ENCODE data around the gene LGR6.
"Not testable (repeated sequence)": the region's sequence is repeated elsewhere in the genome, so short reads cannot be mapped to it uniquely, and the experiment has no call there.

Gene LGR6

GRCh38 chr1:202160377-202160940 is 33.1 kb upstream of the LGR6 start, which contains the start of gene PTPN7:
Gene PTPN7, minus strand, starts transcription at chr1:202160602. Its CDS starts 1,200 bp downstream, at chr1:202159402.
- peak; percentile 24 for DNase-seq (ENCODE audit: low spot score)

GRCh38 chr1:202161151-202162046 is 32.2 kb upstream of the LGR6 start:
- peak; percentile 26 for DNase-seq (ENCODE audit: low spot score)

DNA sequence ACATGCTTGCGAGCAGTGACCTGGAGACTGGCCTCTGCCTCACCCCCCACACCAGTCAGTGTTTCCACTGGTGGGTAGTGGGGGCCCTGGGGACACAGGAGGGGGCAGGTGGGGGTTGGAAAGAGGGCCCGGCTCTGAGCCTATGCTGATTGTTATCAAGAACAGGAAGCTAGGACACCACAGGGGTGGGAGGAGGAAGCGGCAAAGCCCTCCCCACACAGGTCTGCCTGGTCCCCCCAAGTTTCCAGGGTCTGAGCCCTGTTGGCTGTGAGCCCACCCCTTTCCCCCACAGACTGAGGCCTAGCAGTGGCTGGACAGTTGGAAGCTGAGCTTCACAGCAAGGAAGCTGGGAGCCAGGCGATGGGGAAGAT is 31.6 kb upstream of the LGR6 start:
- DNase-seq (ENCODE audit: low spot score): no peak

- DNase-seq (ENCODE audit: low spot score): no peak
Observed at GRCh38 chr1:202162418-202163280, 30.9 kb upstream of the LGR6 start.

DNA sequence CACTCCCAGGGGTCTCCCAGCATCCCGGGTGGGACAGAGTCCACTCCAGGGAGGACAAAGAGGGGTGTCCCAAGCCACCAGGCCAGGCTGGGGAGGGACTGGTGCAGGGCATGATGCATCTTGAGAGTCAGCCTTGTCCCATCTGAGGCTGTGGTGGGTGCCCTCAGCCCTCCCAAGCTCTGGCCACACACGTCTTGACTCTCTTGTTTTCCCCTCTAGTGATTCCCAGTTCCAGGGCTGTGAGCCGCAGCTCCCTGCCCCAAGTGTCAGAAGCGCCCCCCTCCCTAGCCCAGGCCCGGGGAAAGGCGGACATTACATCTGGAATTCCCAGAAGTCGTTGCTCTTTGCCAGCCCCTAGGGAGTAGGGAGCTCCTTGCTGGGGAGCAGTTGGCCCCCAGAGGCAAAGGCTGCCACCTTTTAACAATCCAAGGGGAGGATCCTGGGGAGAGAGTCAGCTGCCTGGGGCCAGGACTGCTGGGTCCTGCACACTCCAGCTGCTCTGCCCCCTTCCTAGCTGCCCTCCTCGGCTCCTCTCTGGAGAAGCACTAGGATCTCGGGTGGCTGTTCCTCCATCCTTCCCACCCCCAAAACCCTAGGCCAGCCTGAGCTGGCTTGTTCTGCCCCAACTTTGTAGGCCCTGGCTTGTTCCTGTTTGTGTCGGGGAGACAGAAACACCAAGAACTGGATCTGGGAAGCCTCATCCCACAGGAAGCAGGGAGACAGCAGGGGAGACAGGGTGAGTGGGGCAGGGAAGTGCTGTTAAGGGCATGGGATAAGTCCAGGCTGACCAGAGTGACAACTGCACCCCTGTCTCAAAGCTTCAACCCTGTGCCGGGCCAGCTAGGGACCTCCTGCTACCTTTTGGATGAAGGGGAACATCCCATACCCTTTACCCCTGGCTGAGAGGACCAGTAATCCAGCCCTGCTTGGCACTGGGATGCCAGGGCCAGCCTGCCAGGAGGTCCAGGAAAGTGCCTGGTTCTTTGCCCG is 30.0 kb upstream of the LGR6 start:
- peak; percentile 26 for DNase-seq (ENCODE audit: low spot score)

- DNase-seq (ENCODE audit: low spot score): no peak
Observed at GRCh38 chr1:202164271-202165037, 29.1 kb upstream of the LGR6 start.

DNA sequence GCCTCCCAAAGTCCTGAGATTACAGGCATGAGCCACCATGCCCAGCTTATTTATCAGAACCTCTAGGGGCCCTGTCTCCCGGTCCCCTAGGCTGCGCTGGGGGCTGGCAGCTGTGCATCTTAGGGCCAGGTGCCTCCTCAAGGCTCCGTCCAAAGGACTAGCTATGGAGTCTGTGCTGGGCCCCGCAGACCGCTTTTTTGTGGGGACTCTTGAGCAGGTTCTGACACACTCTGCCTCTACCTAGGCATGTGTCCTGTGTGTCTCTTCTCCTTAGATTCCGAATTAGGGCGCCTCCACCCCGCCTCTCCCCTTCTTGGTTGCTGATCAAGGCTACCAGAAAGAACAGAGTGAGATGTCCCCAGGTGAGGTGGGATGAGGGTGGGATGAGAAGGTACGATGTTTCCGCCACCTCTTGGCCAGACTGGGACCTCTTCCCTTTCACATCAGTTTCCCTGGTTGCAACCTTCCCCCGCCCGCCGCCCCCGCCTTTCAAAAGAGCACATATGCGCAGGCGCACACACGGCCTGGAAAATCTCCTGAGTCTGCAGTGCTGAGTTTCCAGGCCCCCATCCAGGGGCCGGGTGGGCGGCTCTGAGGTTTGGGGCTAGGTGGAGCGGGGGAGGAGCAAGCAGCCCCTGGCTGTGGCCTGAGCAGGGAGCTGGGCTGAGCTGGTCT is 28.2 kb upstream of the LGR6 start:
- DNase-seq (ENCODE audit: low spot score): peak; percentile 39

DNA sequence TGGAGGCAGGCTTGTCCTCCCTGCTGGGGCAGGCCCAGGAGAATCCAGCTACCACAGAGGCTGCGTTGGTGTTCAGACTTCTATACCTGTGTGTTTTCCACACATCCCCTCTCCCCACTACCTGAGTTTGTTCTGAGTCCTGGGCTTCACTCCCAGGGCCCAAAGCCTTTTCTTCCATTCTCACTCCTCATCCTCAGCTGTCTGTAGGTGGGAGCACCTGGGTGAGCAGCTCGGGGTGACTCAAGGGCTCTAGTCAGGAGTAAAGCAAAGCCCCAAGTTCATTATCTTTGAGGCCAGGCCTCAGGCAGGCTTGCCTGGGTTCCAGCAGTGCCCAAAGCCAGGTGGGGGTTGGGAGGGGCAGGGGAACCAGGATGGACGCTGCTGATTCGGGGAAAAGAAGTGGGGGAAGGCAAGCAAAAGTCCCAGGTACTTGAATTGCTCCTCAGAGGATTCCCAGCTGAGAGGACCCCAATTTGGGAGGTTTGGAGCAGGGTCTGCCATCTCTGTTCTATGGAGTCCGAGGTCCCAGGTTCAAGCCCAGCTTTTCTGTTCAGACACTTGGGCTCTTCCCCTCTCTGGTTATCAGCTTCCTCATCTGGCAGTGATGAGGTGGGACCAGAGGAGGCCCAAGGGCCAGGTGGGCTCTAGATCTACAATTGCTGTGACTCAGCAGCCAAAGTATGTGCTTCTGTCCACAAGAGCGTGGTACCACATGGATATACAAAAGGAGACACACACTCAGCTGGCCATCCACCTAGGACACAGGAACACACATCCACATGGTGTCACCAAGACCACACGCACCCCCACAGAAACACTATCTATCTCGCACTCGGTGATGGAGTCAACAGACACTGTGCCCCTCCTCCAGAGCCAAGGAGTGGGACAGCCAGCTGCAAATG is 27.4 kb upstream of the LGR6 start:
- DNase-seq (ENCODE audit: low spot score): no peak

DNA sequence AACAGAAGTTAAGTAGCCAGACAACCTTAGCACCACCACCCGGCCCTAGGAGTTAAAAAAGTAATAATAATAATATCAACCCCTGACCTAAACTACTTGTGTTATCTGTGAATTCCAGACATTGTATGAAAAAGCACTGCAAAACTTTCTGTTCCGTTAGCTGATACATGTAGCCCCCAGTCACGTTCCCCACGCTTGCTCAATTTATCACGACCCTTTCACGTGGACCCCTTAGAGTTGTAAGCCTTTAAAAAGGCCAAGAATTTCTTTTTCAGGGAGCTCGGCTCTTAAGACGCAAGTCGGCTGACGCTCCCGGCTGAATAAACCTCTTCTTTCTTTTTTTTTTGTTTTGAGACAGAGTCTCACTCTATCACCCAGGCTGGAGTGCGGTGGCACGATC is 26.5 kb upstream of the LGR6 start:
- DNase-seq (ENCODE audit: low spot score): not testable (repeated sequence)

- DNase-seq (ENCODE audit: low spot score): no peak
Observed at GRCh38 chr1:202167708-202168415, 25.7 kb upstream of the LGR6 start.

- DNase-seq (ENCODE audit: low spot score): no peak
Observed at GRCh38 chr1:202168861-202169260, 24.7 kb upstream of the LGR6 start.

DNA sequence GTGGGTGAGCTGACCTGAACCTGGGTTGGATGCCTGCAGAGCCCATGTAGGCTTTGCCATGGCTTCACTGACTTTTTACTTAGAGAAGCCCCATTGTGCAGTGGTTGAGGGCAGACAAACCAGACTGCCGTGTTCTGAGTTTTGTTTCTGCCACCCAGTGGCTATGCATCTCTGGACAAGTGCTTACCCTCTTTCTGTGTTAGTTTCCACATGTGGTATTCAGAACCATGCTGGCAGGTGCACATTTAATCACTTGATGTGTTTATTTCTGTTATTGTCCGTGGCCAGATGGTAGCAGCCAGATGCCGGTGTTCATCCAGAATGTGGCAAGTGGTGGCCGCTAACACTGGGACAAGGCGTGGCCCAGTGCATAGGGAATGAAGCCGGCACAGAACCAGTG is 22.9 kb upstream of the LGR6 start:
- no peak for DNase-seq (ENCODE audit: low spot score)

GRCh38 chr1:202171292-202172014 is 22.1 kb upstream of the LGR6 start:
- no peak for DNase-seq (ENCODE audit: low spot score)

DNA sequence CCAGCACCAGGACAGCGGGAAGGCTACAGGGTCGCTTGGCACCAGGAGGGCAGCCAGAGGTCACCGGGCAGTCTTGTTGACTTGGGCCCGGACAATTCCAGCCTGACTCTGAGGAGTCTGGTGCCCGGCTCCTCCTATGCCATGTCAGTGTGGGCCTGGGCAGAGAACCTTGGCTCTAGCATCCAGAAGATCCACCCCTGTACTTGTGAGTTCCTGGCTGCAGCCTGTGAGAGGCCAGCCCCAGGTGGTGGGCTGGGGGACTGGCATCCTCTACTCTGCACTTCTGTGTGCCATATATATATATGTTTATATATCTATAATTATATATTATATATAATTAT is 21.6 kb upstream of the LGR6 start:
- DNase-seq (ENCODE audit: low spot score): no peak

DNA sequence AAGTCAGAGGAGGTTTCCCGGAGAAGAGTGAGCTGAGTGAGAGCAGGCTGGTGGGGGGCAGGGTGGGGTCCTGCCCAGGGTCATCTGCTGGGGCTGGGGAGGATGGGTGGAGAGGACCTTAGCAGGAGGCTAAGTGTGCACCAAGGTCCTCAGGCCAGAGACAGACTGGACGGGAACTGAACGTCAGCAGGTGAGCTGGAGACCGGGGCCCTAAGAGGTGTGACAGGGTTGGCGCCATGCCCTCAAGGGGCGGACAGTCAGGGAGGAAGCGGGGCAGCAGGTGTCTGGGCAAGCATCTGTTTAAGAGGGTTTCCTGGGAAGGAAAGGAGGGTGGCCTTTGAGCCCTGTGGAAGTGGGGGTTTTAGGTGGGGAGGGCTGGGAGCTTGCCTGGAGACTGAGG is 19.6 kb upstream of the LGR6 start:
- no peak for DNase-seq (ENCODE audit: low spot score)

GRCh38 chr1:202176949-202177927 is 16.4 kb upstream of the LGR6 start:
- DNase-seq (ENCODE audit: low spot score): peak; percentile 39

Measured in iPS-NIHi11 (cell line).